ENCODE data around the gene AK5.

GRCh38 chr1:77516106-77516505, 234.3 kb downstream of the AK5 start:
- no peak for TF ChIP-seq CTCF (IDR thresholded peaks at IDR 0.05)
- TF ChIP-seq EP300 (IDR thresholded peaks at IDR 0.05), result no peak
- no peak for TF ChIP-seq POLR2A (IDR thresholded peaks at IDR 0.05)
